NCI-H1694 (cell line): Measurements from ENCODE around the gene SPEG.

ENCODE experiments used
- DNase-seq: peaks from one replicate; lab custom pipeline; 2025; lab: John Stamatoyannopoulos, UW

Gene SPEG

GRCh38 chr2:219425238-219426067, 9.2 kb upstream of the SPEG start:
- DNase-seq: no peak

GRCh38 chr2:219426068-219426443, 8.6 kb upstream of the SPEG start:
- no peak for DNase-seq

- DNase-seq: no peak
Measured at GRCh38 chr2:219426534-219427136, 8.0 kb upstream of the SPEG start.

- no peak for DNase-seq
Measured at GRCh38 chr2:219428469-219428868, 6.2 kb upstream of the SPEG start.

GRCh38 chr2:219429958-219430606, 4.6 kb upstream of the SPEG start:
- DNase-seq: no peak

GRCh38 chr2:219430633-219431615, 3.7 kb upstream of the SPEG start:
- peak; percentile 57 for DNase-seq

GRCh38 chr2:219433666-219434467, 776 bp upstream of the SPEG start:
- DNase-seq: peak; percentile 58

GRCh38 chr2:219434468-219434717, 250 bp upstream of the SPEG start:
- DNase-seq: no peak

- DNase-seq: no peak
Measured at GRCh38 chr2:219435701-219436100, 1.1 kb downstream of the SPEG start.

- no peak for DNase-seq
Measured at GRCh38 chr2:219436491-219436890, 1.8 kb downstream of the SPEG start.

GRCh38 chr2:219437141-219437540, 2.5 kb downstream of the SPEG start:
- DNase-seq: no peak

GRCh38 chr2:219437690-219438206, 3.1 kb downstream of the SPEG start:
- no peak for DNase-seq

- no peak for DNase-seq
Measured at GRCh38 chr2:219438453-219438852, 3.8 kb downstream of the SPEG start.

- no peak for DNase-seq
Measured at GRCh38 chr2:219439506-219439905, 4.9 kb downstream of the SPEG start.

GRCh38 chr2:219440388-219441256, 6.0 kb downstream of the SPEG start:
- no peak for DNase-seq

GRCh38 chr2:219441451-219442255, 7.0 kb downstream of the SPEG start:
- no peak for DNase-seq

GRCh38 chr2:219442256-219443015, 7.8 kb downstream of the SPEG start:
- DNase-seq: no peak

GRCh38 chr2:219443016-219443696, 8.5 kb downstream of the SPEG start:
- no peak for DNase-seq
